GM18508 (cell line): Measurements from ENCODE around the gene PDE1C.
"Not testable (repeated sequence)": the region's sequence is repeated elsewhere in the genome, so short reads cannot be mapped to it uniquely, and the experiment has no call there.

Source experiments
- ATAC-seq: cut with Tn5 transposase; IDR thresholded peaks from one replicate; pipeline ENCODE4 v1.9.1; 2021; ENCODE audit warnings: moderate number of reproducible peaks; ENCODE audit not compliant: insufficient read depth, unreplicated experiment

The PDE1C gene

DNA sequence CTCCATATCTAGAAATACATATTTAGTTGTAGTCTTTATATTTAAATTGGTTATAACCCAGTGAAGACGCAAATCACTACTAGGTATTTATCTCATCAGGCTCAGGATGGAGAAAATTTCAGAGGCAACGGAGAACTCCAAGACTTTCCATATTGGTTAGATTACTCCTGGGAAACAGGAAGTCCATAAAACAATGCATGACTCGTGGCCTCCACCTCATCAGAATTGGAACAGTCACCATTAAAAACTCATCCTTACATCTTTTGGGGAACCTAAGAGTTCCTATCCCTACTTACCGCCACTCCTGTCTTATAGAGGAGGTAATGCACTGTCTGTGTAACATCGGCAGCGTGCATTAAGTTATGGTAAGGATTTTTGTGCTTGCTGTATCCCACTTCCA, 205.6 kb downstream of the PDE1C start:
- no peak for ATAC-seq

DNA sequence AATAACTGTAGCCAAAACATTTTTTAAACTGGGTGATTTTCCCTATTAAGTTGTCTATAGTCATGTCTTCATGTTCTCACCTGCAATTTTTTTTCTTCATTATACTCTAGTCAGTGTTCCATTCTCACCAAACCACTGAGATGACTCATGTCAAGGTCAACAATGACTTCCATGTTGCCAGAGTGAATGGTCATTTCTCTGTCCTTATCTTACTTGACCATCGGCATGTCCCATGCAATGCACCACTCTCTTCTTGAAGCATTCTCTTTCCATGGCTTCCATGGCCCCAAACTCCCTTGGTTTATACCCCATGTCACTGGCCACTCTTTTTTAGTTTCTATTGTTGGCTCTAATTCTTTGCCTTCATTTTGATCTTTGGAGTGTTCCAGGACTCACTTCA, 209.3 kb downstream of the PDE1C start:
- ATAC-seq: no peak

DNA sequence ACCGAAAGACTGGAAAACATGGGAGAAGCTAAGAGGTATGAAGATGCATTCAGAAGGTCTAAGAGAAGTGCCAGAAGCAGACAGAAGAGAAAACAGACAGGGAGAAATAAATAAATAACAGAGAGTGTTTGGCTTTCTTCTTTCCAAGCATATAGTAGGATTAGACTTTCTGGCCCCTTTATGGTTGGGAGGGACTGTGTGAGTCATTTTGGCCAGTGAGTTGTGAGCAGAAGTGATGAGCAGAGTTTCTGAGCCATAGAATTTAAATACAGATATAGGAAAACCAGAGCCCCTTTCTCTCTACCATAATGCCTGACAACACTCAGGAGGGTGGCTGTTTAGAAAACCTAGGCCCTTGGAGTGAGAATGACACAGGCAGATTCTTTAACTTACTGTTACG, 212.2 kb downstream of the PDE1C start:
- ATAC-seq: no peak

DNA sequence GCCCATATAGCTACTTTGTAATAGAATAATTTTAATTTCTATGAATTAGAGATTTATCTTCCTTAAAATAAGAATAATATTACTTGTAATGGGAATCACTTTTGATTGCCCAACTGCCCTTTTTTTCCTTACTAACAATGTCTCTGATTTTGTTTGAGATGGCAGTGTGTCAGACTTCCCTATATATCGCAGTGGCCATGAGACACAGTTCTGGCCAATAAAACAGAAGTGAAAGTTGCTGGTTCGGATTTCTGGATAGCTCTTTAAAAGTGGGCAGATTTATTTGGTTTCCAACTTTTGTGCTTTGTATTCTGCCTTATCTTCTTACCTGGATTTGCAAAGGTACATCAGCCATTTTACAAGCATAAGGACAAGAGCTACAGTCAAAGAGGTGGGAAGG, 213.0 kb downstream of the PDE1C start:
- ATAC-seq: no peak

DNA sequence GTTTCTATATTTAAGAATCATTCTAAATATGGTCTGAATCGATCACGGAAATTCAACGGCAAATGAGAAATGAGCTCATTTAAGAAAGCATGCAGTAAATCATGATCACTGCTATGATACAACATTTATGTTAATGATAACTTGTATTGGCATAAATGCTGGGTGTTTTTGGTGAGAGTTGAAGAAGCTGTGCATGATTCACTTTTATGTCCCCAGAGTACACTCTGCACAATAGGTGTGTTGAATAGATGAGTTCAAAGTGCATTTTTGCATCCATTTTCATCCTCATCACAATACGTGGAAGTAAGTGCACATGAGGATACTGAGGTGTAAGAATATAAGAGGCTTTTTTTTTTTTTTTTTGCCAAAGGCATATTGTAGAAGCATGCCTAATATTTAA, 213.9 kb downstream of the PDE1C start:
- ATAC-seq: no peak

DNA sequence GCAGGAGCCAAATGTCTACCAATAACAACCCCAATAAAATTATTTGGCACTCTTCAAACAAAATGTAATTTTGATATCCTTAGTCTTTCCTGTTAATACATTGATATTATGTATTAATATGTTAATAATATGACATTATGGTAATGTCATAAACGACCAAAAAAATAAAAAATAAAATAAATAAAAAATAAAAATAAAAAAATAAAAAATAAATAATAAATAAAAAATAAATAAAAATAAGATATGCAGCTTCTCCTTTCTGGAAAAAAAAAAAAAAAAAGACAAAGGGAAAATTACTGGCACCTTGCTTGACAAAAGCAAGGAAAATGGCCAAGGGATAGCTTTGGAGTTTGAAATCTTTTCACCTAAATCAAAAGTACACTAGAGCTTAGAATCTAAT, 214.7 kb downstream of the PDE1C start:
- no peak for ATAC-seq

DNA sequence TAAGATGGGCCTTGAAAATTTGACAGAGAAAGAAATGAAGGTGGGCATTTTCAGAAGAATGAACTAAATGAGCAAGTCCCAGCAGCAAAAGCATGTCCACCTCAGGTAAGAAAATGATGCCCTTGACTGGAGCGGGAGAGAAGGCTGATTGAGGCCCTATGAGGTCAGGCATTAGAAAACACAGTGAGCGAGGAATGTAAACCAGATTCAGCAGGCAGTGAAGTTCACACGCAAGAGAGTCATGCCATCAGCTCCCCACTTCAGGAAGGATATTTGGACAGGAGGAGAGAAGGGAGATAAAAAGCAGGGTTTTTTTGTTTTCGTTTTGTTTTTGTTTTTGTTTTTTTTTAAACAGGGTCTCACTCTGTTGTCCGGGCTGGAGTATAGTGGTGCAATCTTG, 216.8 kb downstream of the PDE1C start:
- ATAC-seq: no peak

DNA sequence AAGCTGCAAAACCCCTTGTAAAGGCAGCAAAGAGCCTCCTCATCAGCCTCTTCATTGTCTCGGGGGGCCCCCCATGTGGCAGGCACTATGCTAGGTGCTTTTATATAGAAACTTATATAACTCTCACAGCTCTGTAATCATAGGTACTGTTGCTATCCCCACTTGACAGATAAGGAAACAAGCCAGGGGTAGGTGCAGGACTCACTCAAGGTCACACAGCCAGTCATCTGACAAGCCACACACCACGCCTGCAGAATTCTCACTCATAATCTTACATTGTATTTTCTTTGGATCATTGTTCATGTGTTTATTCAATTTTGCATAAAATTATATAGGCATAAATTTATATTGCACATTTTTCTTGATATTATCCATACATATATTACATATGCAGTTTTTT, 217.7 kb downstream of the PDE1C start:
- ATAC-seq: no peak

DNA sequence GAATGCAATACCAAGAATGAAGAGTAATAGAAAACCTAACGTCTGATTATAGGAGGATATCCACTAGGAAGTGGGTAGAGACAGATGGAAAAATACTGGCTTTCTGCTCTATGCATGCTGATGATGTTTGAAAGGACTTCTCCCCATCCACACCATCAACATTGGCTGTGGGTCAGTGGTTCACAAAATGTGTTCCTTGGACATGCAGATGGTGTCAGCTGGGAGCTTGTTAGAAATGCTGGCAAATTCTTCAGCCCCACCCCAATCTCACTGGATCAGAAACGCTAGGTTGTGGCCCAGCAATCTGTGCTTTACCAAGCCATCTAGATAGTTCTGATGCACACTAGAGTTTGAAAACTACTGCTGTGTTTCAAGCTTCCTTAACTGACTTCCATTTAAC, 219.1 kb downstream of the PDE1C start:
- ATAC-seq: no peak

DNA sequence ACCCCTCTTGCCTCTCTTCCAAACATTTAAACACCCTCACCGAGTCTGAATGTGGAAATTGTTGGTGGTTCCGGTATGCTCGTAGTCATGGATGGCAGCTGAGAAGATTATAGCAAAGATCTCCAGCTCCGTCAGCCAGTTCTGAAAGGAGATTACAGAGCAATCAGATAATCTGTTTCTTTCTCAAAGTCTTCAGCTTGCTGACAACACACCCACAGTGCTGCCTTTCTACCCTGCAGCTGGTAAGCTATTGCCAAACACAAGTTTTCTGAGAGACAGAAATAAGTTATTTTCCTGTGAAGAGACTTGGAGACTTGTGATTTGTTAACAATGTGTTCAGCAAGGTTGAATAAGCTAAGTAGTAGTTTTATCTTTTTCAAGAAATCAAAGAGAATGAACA, 219.6 kb downstream of the PDE1C start:
- ATAC-seq: no peak

DNA sequence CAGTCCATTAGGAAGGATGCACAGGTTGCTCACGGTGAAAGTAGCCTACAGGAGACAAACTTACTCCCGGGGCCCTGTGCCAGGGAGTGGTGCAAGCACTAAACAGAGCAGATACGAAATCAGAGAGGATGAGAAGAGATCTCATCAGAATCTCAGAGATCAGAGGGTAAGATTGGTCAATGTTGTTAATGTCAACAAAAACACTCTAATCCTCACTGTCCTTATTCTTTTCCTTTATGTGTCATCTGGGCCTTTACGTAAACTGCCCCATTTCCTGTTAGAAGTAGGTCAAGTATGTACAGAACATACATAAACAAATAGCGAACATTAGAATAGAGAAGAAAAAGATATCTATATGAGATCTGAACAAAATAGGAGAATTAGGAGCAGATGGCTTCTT, 220.1 kb downstream of the PDE1C start:
- ATAC-seq: no peak

DNA sequence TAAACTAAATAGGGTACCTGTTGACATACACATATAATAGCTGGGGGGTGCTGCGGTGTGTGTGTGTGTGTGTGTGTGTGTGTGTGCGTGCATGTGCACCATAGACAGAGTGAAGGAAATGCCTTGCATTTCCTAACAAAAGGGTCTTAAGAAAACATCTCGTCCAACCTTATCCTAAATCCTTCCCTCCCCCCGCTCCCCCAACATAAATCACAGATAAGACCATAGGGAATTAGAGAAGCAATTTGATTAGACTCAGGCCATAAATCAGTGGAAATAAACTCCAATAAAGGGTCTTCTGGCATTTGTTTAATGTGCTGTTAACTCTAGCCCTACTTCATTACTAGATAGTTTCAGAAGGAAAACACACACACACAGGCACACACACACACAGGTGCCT, 234.7 kb downstream of the PDE1C start:
- no peak for ATAC-seq

DNA sequence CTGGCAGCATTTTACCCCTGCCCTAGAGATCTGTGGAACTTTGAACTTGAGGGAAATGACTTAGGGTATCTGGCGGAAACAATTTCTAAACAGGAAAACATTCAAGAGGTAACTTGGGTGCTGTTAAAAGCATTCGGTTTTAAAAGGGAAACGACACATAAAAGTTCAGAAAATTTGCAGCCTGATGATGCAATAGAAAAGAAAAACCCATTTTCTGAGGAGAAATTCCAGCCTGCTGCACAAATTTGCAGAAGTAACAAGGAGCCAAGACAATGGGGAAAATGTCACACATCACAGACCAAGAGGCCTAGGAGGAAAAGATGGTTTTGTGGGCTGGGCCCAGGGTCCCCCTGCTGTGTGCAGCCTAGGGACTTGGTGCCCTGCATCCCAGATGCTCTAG, 236.6 kb downstream of the PDE1C start:
- ATAC-seq: not testable (repeated sequence)

DNA sequence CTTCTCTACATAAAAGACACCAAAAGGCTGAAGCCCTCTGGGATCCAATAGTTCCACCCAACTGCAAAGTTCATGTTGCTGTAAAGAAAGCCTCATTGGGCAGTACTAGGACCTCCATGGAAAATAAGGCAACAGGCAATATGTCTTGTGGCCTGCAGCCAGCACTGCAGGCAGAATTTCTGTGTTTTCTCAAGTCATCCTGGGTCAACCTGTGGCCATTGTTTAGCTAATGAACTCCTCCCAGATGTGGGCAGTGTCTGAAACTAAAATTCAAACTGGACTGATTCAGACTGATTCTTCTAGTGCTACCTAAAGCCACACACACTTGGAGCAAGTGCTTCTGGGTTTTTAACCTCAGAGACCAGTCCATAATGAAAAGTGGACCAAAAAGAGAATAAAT, 241.7 kb downstream of the PDE1C start:
- ATAC-seq: no peak

DNA sequence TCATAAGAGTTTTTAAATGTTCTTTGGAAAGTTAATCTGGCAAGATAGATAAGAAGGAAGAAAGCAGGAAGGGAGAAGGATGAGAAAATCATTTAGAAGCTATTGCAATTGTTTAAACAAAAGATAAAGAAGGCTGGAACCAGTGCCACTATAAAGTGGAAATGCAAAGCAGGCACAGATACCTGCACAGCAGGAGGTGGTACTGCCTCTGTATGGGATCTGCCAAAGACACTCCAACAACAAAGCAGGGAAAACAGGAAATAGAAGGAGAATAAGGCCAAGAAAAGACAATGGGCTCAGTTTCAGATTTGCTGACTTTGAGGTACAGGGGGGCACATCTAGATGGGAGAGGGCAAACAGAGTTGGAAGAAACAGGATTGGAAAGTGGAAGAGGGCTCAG, 244.6 kb downstream of the PDE1C start:
- no peak for ATAC-seq

DNA sequence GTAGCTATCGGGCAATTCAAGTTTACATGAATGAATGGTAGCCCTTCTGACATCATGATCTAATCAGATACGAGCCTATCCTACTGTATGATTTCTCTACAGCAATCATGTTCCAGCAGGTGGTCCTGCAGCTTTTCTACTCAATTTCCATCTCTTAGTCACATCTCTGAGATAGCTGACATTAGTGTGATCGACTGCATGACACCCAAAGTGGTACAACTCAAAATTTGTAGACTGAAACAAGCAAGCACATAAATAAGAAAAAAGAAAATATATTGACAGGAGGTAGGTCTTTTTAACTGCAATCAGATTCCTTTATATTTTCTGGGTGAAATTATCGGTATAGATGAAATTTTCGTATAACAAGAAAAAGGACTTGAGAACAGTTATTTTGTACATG, 251.2 kb downstream of the PDE1C start:
- no peak for ATAC-seq

DNA sequence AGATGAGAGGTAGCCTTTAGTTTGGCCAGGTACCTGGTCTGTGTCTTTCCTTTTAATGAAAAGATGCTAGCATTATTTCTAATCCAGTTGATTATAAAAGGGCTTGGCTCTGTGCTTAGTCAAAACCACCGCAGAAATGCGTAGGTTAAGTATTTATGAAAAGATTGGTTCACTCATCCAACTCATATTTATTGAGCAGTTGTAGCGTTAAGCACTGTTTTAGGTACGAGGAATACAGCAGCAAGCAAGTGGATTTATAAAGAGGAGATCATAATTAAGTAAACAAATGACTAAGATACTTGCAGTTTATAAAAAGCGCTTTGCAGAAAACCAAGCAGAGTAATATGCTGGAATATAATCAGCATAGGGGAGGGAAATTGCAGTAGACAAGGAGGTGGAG, 253.4 kb downstream of the PDE1C start:
- no peak for ATAC-seq

DNA sequence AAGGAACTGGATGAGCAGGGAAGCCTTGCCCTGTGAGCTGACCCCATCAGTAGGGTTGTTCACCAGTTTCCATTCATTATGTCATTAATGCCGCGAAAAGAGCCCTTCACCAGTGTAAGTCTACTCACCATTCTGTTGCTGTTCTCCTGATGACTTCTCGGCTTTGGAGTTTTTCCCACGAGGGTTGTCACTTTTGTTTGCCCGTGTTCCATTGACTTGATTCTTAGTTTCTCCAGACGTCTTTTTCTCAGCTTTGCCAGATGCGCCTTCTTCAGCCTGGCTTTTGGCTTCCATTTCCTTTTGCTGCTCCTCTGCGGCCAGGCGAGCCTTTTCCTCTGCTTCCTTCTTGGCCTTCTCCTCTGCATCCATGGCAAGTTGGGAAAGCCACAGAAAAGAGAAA, 254.4 kb downstream of the PDE1C start:
- no peak for ATAC-seq

DNA sequence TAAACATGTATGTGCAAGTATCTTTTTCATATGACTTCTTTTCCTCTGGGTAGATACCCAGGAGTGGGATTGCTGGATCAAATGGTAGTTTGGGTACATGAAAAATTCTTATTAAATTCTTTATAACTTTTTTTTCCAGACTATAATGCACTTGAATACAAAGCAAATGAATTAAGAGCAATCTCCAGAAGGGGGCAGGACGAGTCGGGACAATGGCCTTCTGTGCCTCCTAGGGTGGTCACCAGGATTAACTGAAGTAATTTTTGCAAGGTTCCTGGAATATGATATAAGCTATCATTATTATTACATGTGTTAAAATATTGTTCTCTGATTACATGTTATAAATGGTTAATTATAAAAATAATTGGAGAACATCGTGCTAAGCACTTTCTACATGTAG, 256.0 kb downstream of the PDE1C start:
- ATAC-seq: no peak

DNA sequence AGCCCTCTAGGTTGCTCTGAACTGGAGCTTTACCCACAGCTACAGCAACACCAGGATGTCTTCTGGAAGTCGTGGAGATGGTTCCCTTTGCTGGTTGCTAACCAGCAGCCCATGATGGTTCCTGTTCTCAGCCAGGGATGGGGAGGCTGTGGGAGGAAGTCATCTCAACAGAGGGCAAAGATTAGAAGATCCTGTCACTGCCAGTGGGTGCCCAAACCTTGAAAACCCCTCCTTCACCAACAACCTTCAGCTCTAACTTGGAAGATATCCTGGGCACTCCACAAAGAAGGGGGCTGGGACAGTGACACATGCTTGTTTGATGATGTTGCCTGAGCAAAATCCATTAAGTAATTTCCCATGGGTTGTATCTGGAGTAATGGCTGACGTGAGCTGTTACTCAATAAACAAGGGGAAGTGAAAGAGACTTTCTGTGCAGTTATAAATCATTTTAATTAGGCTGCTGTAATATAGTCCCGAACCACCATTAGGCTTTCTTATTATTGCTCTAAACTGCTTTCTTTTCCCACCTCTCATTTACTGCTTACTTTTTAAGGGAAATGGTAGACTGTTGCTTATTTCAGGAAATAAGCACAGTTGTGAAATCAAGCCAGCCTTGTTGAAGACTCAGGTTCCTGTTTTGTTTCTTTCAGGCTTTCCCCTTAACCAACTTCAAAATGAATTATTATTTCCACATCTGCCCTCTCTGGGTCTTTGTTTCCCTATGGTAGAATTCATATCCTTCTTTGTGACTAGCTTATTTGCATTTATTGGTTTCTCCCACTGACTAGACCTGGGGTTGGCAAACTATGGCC, 258.4 kb downstream of the PDE1C start:
- peak; percentile 89 for ATAC-seq

DNA sequence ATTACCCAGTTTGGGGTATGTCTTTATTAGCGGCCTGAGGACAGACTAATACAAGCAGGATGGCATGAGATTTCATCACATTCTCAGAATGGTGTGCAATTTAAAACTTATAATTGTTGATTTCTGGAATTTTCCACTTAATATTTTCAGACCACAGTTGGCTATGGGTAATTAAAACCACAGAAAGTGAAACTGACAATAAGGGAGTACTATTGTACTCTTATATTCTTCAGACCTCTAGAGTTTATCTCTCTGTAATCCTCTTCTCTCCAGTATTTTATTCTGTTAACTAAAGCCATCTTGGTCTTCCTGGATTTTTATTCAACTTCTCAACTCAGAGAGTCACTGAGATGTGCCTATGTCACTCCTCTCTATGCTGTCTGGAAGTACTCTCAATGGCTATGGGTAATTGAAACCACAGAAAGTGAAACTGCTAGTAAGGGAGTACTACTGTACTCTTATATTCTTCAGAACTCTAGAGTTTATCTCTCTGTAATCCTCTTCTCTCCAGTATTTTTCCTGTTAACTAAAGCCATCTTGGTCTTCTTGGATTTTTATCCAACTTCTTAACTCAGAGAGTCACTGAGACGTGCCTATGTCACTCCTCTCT, 264.9 kb downstream of the PDE1C start:
- peak; percentile 96 for ATAC-seq

DNA sequence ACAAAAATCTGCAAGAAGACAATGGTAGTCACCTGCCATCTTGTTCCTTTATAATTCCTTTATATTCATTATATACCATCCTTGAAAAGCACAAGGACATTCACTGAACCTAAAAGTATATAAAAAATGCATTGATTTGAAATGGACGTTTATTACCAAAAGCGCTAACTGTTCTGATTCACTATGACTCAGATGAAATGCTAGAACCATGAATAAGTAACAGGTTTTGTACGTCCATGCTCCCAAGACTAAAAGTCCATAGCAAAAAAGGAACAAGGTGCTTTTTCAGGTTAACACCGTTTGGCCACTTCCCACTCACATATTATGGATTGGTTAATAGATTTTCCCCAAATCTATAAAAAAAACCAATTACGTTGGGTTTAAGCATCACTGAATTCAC, 273.8 kb downstream of the PDE1C start:
- ATAC-seq: no peak
